Liver (tissue), 9 donors: ENCODE measurements around the gene RIOX2. TPM values are rescaled to one million over a fixed set of nuclear protein-coding genes. Genes with fewer than 3 reads are reported as not detected.

Experiments used
- DNase-seq: peaks from one replicate; pipeline ENCODE4 v3.0.0-alpha.2; 2017; ENCODE audit warnings: low spot score
- H3K27ac ChIP-seq, 2 donors: one replicate each; pipeline ENCODE4 v1.7.0; 2013; ENCODE audit warnings: inconsistent platforms in 2 of 2, low read length in 2 of 2, control low read depth in 1 of 2, low read depth in 1 of 2, mild to moderate bottlenecking in 1 of 2
- H3K27me3 ChIP-seq, 4 donors: one replicate each; pipeline versions ENCODE4 v1.6.1 to v1.7.0; 2013; ENCODE audit warnings: low read length in 3 of 4, inconsistent platforms in 1 of 4, mild to moderate bottlenecking in 1 of 4, moderate library complexity in 1 of 4; ENCODE audit not compliant: control insufficient read depth in 4 of 4, insufficient read depth in 4 of 4
- H3K36me3 ChIP-seq, 4 donors: one replicate each; pipeline versions ENCODE4 v1.6.1 to v1.7.0; 2013; ENCODE audit warnings: low read length in 3 of 4, mild to moderate bottlenecking in 3 of 4, low read depth in 1 of 4, moderate library complexity in 1 of 4; ENCODE audit not compliant: control insufficient read depth in 4 of 4, insufficient read depth in 3 of 4
- H3K4me1 ChIP-seq, 4 donors: one replicate each; pipeline versions ENCODE4 v1.6.1 to v1.7.0; 2013; ENCODE audit warnings: low read length in 3 of 4, mild to moderate bottlenecking in 3 of 4, moderate library complexity in 1 of 4; ENCODE audit not compliant: control insufficient read depth in 4 of 4, insufficient read depth in 4 of 4
- H3K4me3 ChIP-seq, 3 donors: one replicate each; pipeline versions ENCODE4 v1.6.1 to v1.7.0; 2013; ENCODE audit warnings: low read length in 3 of 3, control low read depth in 1 of 3, low read depth in 1 of 3, mild to moderate bottlenecking in 1 of 3
- H3K9ac ChIP-seq, 2 donors: one replicate each; pipeline ENCODE4 v1.7.0; 2013; ENCODE audit warnings: low read length in 2 of 2, mild to moderate bottlenecking in 2 of 2, moderate library complexity in 2 of 2, control low read depth in 1 of 2, low read depth in 1 of 2
- H3K9me3 ChIP-seq, 4 donors: one replicate each; pipeline versions ENCODE4 v1.6.1 to v1.7.0; 2013; ENCODE audit warnings: low read length in 3 of 4; ENCODE audit not compliant: control insufficient read depth in 4 of 4
- EGR1 ChIP-seq, 2 donors: IDR thresholded peaks; 2 replicates each; pipeline ENCODE4 v1.6.1; 2016 to 2018; ENCODE audit warnings: antibody characterized with exemption in 2 of 2, low read depth in 2 of 2
- FOXA1 ChIP-seq: IDR thresholded peaks from 2 replicates; pipeline ENCODE4 v1.6.1; 2016; ENCODE audit warnings: antibody characterized with exemption
- FOXA2 ChIP-seq: IDR thresholded peaks from 2 replicates; pipeline ENCODE4 v1.6.1; 2016; ENCODE audit warnings: antibody characterized with exemption
- GABPA ChIP-seq, 2 donors: IDR thresholded peaks in 1 of 2; conservative IDR thresholded peaks in 1 of 2; 2 replicates each; pipeline ENCODE4 v1.6.1; 2016; ENCODE audit warnings: antibody characterized with exemption in 2 of 2, mild to moderate bottlenecking in 1 of 2, moderate library complexity in 1 of 2
- HNF4A ChIP-seq, 2 donors: conservative IDR thresholded peaks; 2 replicates each; pipeline ENCODE4 v1.6.1; 2016; ENCODE audit warnings: antibody characterized with exemption in 2 of 2, mild to moderate bottlenecking in 2 of 2
- HNF4G ChIP-seq: IDR thresholded peaks from 2 replicates; pipeline ENCODE4 v1.6.1; 2016; ENCODE audit warnings: antibody characterized with exemption
- JUND ChIP-seq, 2 donors: IDR thresholded peaks; 2 replicates each; pipeline ENCODE4 v1.6.1; 2016; ENCODE audit warnings: antibody characterized with exemption in 2 of 2
- NR2F2 ChIP-seq: IDR thresholded peaks from 2 replicates; pipeline ENCODE4 v1.6.1; 2016; ENCODE audit warnings: antibody characterized with exemption
- RAD21 ChIP-seq, 2 donors: IDR thresholded peaks; 2 replicates each; pipeline ENCODE4 v1.6.1; 2016; ENCODE audit warnings: antibody characterized with exemption in 2 of 2, mild to moderate bottlenecking in 2 of 2
- RXRA ChIP-seq, 2 donors: IDR thresholded peaks; 2 replicates each; pipeline ENCODE4 v1.6.1; 2017 to 2018; ENCODE audit warnings: antibody characterized with exemption in 2 of 2, mild to moderate bottlenecking in 1 of 2
- SP1 ChIP-seq: IDR thresholded peaks from 2 replicates; pipeline ENCODE4 v1.6.1; 2018; ENCODE audit warnings: antibody characterized with exemption, mild to moderate bottlenecking
- TAF1 ChIP-seq: conservative IDR thresholded peaks from 2 replicates; pipeline ENCODE4 v1.6.1; 2016; ENCODE audit warnings: antibody characterized with exemption, mild to moderate bottlenecking
- YY1 ChIP-seq: IDR thresholded peaks from 2 replicates; pipeline ENCODE4 v1.6.1; 2016; ENCODE audit warnings: antibody characterized with exemption, mild to moderate bottlenecking
- WGBS: extraction: QIAGEN DNeasy Blood & Tissue Kit; methylation state at CpG from one replicate; pipeline ENCODE4 v1.1.7; 2013; 5-methylcytosine and 5-hydroxymethylcytosine counted together
- polyA plus RNA-seq, 2 donors: library from polyadenylated mRNA; stranded (reverse) in 1 of 2; unstranded in 1 of 2; fragments of 200-250 nt in 1 of 2; fragments of >200 nt in 1 of 2; fragmentation: Nextera tagmentation in 1 of 2; extraction: Ambion mirVana in 1 of 2; gene quantifications; one replicate each; pipeline versions ENCODE4 v1.2.1 to v1.2.3, GENCODE V29; 2013 to 2015
- total RNA-seq, 2 donors: library from RNA; depleted of rRNA; stranded (reverse); fragments of >200 nt; gene quantifications; one replicate each; pipeline ENCODE4 v1.2.3, GENCODE V29; 2014
- TF ChIP-seq, protein P1 (sequence below): IDR thresholded peaks from 2 replicates; pipeline ENCODE4 v1.6.1; 2016; ENCODE audit warnings: antibody characterized with exemption
- TF ChIP-seq, protein P2 (sequence below): IDR thresholded peaks from 2 replicates; pipeline ENCODE4 v1.6.1; 2016; ENCODE audit warnings: antibody characterized with exemption
- TF ChIP-seq, protein P3 (sequence below): IDR thresholded peaks from 2 replicates; pipeline ENCODE4 v1.6.1; 2016; ENCODE audit warnings: antibody characterized with exemption, mild to moderate bottlenecking
- TF ChIP-seq, protein P4 (sequence below): IDR thresholded peaks from 2 replicates; pipeline ENCODE4 v1.6.1; 2016; ENCODE audit warnings: antibody characterized with exemption
- donor health status: healthy.
- donor health status: healthy.
- donor health status: healthy.
- donor health status: healthy.
- donor health status: healthy.

The RIOX2 gene
- total and polyA plus RNA-seq, 4 donors: 8.2 to 19.9 (median 11.0) TPM

DNA sequence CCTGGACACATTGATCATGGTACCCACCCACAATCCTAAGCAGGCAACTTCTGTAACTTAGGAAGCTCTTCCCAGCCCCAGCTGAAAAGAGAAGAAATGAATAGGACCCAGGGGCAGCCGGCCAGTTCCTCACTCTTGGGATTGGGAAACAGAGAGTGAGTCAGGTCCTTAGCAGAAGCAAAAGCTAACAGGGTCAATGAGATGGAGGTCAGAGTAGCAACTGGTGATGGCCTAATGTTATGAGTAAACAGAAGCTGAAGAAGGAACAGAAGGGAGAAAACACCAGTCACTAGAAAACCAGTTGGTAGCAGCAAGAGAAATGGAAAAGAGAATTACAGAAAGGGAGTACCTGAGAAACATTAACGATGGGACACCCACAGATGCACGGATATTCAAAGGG, 20.0 kb downstream of the RIOX2 start:
- H3K27me3 ChIP-seq: no peaks in the 10 kb centered on the region
- no peaks in the 10 kb centered on the region for H3K9me3 ChIP-seq
- TF ChIP-seq, protein P1, sequence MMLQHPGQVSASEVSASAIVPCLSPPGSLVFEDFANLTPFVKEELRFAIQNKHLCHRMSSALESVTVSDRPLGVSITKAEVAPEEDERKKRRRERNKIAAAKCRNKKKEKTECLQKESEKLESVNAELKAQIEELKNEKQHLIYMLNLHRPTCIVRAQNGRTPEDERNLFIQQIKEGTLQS: no peak
- TF ChIP-seq NR2F2 (peak; percentile 51), RXRA (IDR thresholded peaks at IDR 0.05) (peak in 1 of 2 donors; percentile 24)
- DNase-seq: no peak
- H3K4me3 ChIP-seq: no peak overlapping the region
- H3K4me1 ChIP-seq: no peaks in the 10 kb centered on the region
- no peak overlapping the region for H3K9ac ChIP-seq
- 92% methylated on average over 3 of the region's 3 CpGs for WGBS
- no peak overlapping the region for H3K27ac ChIP-seq
- peaks cover 15 to 67% (median 33%) of the 10 kb centered on the region in 4 donors for H3K36me3 ChIP-seq

DNA sequence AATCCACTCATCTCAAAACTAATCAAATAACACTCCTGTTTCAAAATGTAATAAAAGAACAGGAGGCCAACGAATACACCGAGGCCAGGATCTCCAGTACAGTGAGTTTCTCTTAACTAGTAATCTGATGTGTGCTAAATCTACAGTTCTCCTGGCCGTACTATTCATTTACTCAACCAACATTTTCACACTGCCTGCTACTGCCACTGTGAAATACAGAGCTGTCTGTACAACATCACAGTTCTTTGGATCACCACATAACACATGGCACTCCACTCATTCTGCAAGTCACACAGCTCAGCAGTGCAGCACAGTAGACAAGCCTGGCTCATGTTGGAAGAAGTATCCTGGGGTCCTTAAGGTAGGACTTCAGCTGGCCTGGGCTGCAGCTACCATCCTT, 21.9 kb downstream of the RIOX2 start:
- no peaks in the 10 kb centered on the region for H3K27me3 ChIP-seq
- TF ChIP-seq YY1: no peak
- TF ChIP-seq, protein P2, sequence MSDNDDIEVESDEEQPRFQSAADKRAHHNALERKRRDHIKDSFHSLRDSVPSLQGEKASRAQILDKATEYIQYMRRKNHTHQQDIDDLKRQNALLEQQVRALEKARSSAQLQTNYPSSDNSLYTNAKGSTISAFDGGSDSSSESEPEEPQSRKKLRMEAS: no peak
- TF ChIP-seq GABPA (IDR thresholded peaks at IDR 0.05 in 1 of 2, conservative IDR thresholded peaks at IDR 0.05 in 1 of 2): no peak
- TF ChIP-seq HNF4G: no peak
- H3K27ac ChIP-seq: no peak overlapping the region
- H3K9ac ChIP-seq: no peak overlapping the region
- H3K36me3 ChIP-seq: peaks cover 14 to 73% (median 44%) of the 10 kb centered on the region in 4 donors
- WGBS: 46% methylated on average over 3 of the region's 3 CpGs
- no peaks in the 10 kb centered on the region for H3K9me3 ChIP-seq
- no peak overlapping the region for H3K4me3 ChIP-seq
- no peak for DNase-seq
- H3K4me1 ChIP-seq: no peaks in the 10 kb centered on the region

DNA sequence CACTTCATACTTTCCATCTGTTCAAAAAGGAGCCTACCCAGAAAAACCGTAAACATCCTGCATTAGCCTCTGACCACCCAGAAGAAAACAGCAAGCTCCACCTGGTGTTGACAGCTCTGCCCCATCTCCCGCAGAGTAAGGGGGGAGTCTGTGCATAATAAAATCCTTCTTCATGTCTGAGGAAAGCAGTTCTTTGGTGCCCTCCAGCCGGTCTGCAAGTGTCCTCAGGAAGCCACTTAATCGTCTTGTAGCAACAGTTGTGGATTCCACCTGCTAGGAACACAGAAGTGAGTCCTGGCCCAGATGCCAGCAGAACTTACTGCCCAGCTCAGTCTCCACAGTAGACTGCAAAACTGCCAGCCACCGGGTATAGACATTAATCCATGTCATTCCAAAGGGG, 22.5 kb downstream of the RIOX2 start:
- Histone ChIP-seq H3K9me3 (no peaks in the 10 kb centered on the region), H3K36me3 (peaks cover 14 to 79% (median 44%) of the 10 kb centered on the region in 4 donors), H3K9ac (no peak overlapping the region), H3K4me3 (no peak overlapping the region), H3K27me3 (no peaks in the 10 kb centered on the region), H3K4me1 (no peaks in the 10 kb centered on the region), H3K27ac (no peak overlapping the region)
- DNase-seq: no peak
- TF ChIP-seq, protein P2: no peak
- WGBS: 89% methylated on average over 5 of the region's 5 CpGs

DNA sequence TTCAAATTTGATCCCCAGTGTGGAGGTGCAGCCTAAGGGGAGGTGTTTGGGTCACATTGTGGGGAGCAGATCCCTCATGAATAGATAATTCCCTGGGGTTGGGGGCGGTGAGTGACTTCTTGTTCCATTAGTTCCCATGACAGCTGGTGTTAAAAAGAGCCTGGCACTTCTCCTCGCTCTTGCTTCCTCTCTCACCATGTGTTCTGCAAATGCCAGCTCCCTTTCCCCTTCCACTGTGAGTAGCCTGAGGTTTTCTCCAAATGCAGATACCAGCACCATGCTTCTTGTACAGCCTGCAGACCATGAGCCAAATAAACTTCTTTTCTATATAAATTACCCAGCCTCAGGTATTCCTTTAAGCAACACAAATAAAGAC, 23.1 kb downstream of the RIOX2 start:
- 94% methylated on average over 2 of the region's 2 CpGs for WGBS
- H3K36me3 ChIP-seq: peaks cover 14 to 75% (median 38%) of the 10 kb centered on the region in 4 donors
- no peak overlapping the region for H3K4me3 ChIP-seq
- H3K4me1 ChIP-seq: no peaks in the 10 kb centered on the region
- no peak for DNase-seq
- H3K27ac ChIP-seq: no peak overlapping the region
- no peak overlapping the region for H3K9ac ChIP-seq
- H3K27me3 ChIP-seq: no peaks in the 10 kb centered on the region
- H3K9me3 ChIP-seq: no peaks in the 10 kb centered on the region
- TF ChIP-seq FOXA2 (no peak), SP1 (no peak), RAD21 (IDR thresholded peaks at IDR 0.05) (no peak), RXRA (IDR thresholded peaks at IDR 0.05) (no peak), HNF4A (conservative IDR thresholded peaks at IDR 0.05) (no peak), TAF1 (no peak), JUND (IDR thresholded peaks at IDR 0.05) (no peak), FOXA1 (no peak), NR2F2 (no peak), GABPA (IDR thresholded peaks at IDR 0.05 in 1 of 2, conservative IDR thresholded peaks at IDR 0.05 in 1 of 2) (no peak), EGR1 (IDR thresholded peaks at IDR 0.05; ENCODE audit: low read depth in 2 of 2) (no peak), YY1 (no peak)
- TF ChIP-seq, protein P3, sequence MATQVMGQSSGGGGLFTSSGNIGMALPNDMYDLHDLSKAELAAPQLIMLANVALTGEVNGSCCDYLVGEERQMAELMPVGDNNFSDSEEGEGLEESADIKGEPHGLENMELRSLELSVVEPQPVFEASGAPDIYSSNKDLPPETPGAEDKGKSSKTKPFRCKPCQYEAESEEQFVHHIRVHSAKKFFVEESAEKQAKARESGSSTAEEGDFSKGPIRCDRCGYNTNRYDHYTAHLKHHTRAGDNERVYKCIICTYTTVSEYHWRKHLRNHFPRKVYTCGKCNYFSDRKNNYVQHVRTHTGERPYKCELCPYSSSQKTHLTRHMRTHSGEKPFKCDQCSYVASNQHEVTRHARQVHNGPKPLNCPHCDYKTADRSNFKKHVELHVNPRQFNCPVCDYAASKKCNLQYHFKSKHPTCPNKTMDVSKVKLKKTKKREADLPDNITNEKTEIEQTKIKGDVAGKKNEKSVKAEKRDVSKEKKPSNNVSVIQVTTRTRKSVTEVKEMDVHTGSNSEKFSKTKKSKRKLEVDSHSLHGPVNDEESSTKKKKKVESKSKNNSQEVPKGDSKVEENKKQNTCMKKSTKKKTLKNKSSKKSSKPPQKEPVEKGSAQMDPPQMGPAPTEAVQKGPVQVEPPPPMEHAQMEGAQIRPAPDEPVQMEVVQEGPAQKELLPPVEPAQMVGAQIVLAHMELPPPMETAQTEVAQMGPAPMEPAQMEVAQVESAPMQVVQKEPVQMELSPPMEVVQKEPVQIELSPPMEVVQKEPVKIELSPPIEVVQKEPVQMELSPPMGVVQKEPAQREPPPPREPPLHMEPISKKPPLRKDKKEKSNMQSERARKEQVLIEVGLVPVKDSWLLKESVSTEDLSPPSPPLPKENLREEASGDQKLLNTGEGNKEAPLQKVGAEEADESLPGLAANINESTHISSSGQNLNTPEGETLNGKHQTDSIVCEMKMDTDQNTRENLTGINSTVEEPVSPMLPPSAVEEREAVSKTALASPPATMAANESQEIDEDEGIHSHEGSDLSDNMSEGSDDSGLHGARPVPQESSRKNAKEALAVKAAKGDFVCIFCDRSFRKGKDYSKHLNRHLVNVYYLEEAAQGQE: no peak
- TF ChIP-seq, protein P1: no peak
- TF ChIP-seq, protein P4, sequence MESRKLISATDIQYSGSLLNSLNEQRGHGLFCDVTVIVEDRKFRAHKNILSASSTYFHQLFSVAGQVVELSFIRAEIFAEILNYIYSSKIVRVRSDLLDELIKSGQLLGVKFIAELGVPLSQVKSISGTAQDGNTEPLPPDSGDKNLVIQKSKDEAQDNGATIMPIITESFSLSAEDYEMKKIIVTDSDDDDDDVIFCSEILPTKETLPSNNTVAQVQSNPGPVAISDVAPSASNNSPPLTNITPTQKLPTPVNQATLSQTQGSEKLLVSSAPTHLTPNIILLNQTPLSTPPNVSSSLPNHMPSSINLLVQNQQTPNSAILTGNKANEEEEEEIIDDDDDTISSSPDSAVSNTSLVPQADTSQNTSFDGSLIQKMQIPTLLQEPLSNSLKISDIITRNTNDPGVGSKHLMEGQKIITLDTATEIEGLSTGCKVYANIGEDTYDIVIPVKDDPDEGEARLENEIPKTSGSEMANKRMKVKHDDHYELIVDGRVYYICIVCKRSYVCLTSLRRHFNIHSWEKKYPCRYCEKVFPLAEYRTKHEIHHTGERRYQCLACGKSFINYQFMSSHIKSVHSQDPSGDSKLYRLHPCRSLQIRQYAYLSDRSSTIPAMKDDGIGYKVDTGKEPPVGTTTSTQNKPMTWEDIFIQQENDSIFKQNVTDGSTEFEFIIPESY: no peak
- TF ChIP-seq, protein P2: no peak
